Prostate gland (tissue), 2 donors: ENCODE measurements around the gene IGF1R.

Experiments
- CTCF ChIP-seq, 4 experiments: fragments of 200-600 bp in 2 of 4; fragments of 450-650 bp in 2 of 4; sonication (generic) in 2 of 4; IDR thresholded peaks; 1 replicate in 3 of 4; 2 replicates in 1 of 4; pipeline ENCODE4 v1.5.1; 2016 to 2019; ENCODE audit warnings: antibody characterized with exemption in 4 of 4, mild to moderate bottlenecking in 2 of 4, moderate library complexity in 2 of 4
- POLR2A ChIP-seq: fragments of 450-650 bp; IDR thresholded peaks from one replicate; pipeline ENCODE4 v1.6.1; 2016; ENCODE audit warnings: antibody characterized with exemption, mild to moderate bottlenecking
- POLR2AphosphoS5 ChIP-seq: sonication (generic); formaldehyde crosslinking; IDR thresholded peaks from one replicate; pipeline ENCODE4 v1.6.1; 2017; ENCODE audit warnings: antibody characterized with exemption

GRCh38 chr15:98916826-98917225, 268.5 kb downstream of the IGF1R start:
- no peak for TF ChIP-seq POLR2A
- no peak for TF ChIP-seq CTCF (IDR thresholded peaks at IDR 0.05)
- no peak for TF ChIP-seq POLR2AphosphoS5
